Body of pancreas (tissue), 4 donors: Measurements from ENCODE around the gene PKNOX2. TPM values are rescaled to one million over a fixed set of nuclear protein-coding genes. Genes with fewer than 3 reads are reported as not detected.

Source experiments
- ATAC-seq: fragments of 150-250 bp; one replicate; pipeline ENCODE4 v1.9.1; 2016
- DNase-seq, 4 donors: peaks; one replicate each; pipeline ENCODE4 v3.0.0-alpha.2; 2019
- H3K27ac ChIP-seq, 4 donors: fragments of 200-600 bp; sonication (generic); 1 replicate in 3 of 4; 2 replicates in 1 of 4; pipeline versions ENCODE4 v1.5.1 to v1.6.1; 2016 to 2019; ENCODE audit warnings: mild to moderate bottlenecking in 1 of 4, mixed read lengths in 1 of 4, moderate library complexity in 1 of 4
- H3K27me3 ChIP-seq, 2 donors: fragments of 200-600 bp; sonication (generic); one replicate each; pipeline ENCODE4 v1.6.0; 2016; ENCODE audit warnings: mild to moderate bottlenecking in 1 of 2
- H3K36me3 ChIP-seq, 2 donors: fragments of 200-600 bp; sonication (generic); replicated peaks in 1 of 2; 2 replicates each; pipeline ENCODE4 v1.5.1; 2016; ENCODE audit warnings: low read depth in 2 of 2; ENCODE audit not compliant: insufficient read depth in 1 of 2
- H3K4me1 ChIP-seq: fragments of 200-600 bp; sonication (generic); one replicate; pipeline ENCODE4 v1.6.0; 2016
- H3K4me3 ChIP-seq, 2 donors: fragments of 200-600 bp; sonication (generic); 1 replicate in 1 of 2; 2 replicates in 1 of 2; pipeline ENCODE4 v1.5.1; 2016 to 2019
- H3K9me3 ChIP-seq, 3 donors: fragments of 200-600 bp; sonication (generic); 1 replicate in 2 of 3; 2 replicates in 1 of 3; pipeline ENCODE4 v1.5.1; 2016
- POLR2A ChIP-seq, 3 donors: fragments of 450-650 bp; IDR thresholded peaks; one replicate each; pipeline ENCODE4 v1.6.1; 2016; ENCODE audit warnings: antibody characterized with exemption in 3 of 3, mild to moderate bottlenecking in 2 of 3
- WGBS, 2 donors: methylation state at CpG; one replicate each; pipeline ENCODE4 v1.1.5; 2017; 5-methylcytosine and 5-hydroxymethylcytosine counted together
- intact Hi-C: fragments of 100-400 bp; cut with DNase I; formaldehyde crosslinking; loops from one replicate; pipeline ENCODE4 v1.15.1; 2023
- total RNA-seq, 2 donors: library from RNA; depleted of rRNA; stranded (reverse); fragments of >200 nt; gene quantifications; one replicate each; pipeline ENCODE4 v1.1.0, GENCODE V29; 2016
- TF ChIP-seq, protein P1 (sequence below), 7 experiments: fragments of 450-650 bp in 4 of 7; fragments of 200-600 bp in 3 of 7; sonication (generic) in 3 of 7; IDR thresholded peaks; one replicate each; pipeline ENCODE4 v1.5.1; 2016 to 2019; ENCODE audit warnings: antibody characterized with exemption in 7 of 7

Gene PKNOX2
- total RNA-seq, 2 donors from 2014 or later: 4.2 to 4.9 TPM

DNA sequence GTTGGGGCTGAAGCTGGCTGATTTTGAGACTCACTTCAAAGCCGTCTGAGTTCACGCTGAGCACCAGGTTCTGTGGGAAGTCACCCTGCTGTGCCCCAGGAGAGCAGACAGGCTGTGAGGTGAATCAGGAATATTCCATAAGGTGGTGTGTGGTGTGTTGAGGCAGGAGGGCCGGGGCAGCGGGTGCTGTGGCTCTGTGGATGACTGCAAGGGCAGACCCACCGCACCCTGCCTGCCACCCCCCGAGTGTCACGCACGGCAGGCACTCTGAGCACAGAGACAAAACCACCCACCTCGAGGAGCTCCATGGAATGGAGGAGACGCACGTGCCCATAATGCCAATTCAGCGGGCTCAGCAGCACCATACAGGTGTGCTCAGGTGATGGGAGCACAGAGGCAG, 147.8 kb downstream of the PKNOX2 start:
- Histone ChIP-seq H3K4me3 (no peak overlapping the region), H3K27ac (no peak overlapping the region), H3K9me3 (no peaks in the 10 kb centered on the region), H3K4me1 (peaks cover 14% of the 10 kb centered on the region), H3K27me3 (no peaks in the 10 kb centered on the region), H3K36me3 (no peaks in the 10 kb centered on the region)
- WGBS, 2 donors: 87 to 96% methylated on average over 11 to 12 of the region's 12 CpGs
- no peak for TF ChIP-seq POLR2A (IDR thresholded peaks at IDR 0.05)
- TF ChIP-seq, protein P1, sequence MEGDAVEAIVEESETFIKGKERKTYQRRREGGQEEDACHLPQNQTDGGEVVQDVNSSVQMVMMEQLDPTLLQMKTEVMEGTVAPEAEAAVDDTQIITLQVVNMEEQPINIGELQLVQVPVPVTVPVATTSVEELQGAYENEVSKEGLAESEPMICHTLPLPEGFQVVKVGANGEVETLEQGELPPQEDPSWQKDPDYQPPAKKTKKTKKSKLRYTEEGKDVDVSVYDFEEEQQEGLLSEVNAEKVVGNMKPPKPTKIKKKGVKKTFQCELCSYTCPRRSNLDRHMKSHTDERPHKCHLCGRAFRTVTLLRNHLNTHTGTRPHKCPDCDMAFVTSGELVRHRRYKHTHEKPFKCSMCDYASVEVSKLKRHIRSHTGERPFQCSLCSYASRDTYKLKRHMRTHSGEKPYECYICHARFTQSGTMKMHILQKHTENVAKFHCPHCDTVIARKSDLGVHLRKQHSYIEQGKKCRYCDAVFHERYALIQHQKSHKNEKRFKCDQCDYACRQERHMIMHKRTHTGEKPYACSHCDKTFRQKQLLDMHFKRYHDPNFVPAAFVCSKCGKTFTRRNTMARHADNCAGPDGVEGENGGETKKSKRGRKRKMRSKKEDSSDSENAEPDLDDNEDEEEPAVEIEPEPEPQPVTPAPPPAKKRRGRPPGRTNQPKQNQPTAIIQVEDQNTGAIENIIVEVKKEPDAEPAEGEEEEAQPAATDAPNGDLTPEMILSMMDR (IDR thresholded peaks at IDR 0.05): no peak
- no peak for ATAC-seq
- intact Hi-C loops: no loop called here
- DNase-seq: no peak

DNA sequence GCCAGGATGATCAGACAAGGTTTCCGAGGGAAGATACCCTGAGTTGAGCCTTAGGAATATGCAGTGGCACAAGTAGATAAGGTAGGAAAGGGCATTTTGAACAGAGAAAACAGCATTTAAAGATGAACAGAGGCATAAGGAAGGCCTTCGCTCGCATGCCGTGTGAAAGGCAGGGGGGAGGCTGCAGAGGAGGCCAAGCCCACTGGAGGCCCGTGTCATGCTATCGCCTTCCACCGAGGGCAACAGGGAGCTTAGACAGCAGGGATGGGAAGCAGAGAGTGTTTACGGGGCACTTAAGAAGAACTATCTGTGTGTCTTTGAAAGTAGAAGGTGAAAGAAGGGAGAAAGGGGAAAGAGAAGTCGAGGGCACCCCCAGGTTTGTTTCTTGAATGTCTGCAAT, 148.3 kb downstream of the PKNOX2 start:
- ATAC-seq (no peak), DNase-seq (no peak)
- TF ChIP-seq POLR2A (IDR thresholded peaks at IDR 0.05): no peak
- TF ChIP-seq, protein P1 (IDR thresholded peaks at IDR 0.05): no peak
- Histone ChIP-seq H3K27ac (no peak overlapping the region), H3K9me3 (no peaks in the 10 kb centered on the region), H3K4me1 (peaks cover 14% of the 10 kb centered on the region), H3K27me3 (no peaks in the 10 kb centered on the region), H3K36me3 (no peaks in the 10 kb centered on the region), H3K4me3 (no peak overlapping the region)
- intact Hi-C loops: no loop called here
- 84 to 89% methylated on average over 9 of the region's 9 CpGs for WGBS, 2 donors

DNA sequence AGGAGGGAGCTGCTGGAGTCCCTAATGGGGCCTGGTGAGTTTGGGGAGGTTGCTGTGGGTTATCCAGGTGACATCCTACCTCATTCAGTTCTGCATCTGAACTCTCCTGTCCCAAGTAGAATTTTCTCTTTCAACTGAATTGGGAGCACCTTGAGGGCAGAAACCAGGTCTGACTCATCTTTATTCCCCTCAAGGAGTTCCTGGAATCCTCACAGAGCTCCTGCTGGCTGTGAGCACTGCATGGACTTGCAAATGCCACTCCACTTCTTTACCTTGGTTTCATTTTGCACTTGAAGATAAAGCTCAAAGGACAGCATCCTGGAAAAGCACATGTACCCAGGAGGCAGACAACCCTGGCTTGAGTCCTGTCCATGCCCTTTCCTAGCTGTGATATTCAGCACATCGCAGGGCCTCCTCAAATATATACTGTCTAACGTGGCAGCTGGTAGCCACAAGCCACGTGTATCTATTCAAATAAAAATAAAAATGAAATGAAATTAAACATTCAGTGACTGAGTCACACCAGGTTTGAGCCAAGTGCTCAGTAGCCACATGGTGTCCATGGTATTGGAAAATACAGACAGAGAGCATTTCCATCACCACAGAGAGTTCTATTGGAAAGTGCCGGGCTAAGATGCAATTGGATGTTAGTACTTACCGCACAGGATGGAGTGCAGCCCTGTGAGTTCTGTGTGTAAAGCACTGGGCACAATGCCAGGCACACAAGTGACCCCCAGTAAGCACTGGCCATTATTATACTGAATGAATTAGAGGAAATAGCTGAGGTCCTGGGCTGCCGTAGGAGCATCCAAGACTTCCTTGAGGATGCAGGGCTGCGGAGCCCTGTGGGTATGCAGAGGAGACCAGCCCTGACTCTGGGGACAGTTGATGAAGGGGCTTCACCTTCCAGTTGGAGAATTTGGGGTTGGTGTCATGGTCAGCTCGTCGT, 149.0 kb downstream of the PKNOX2 start:
- DNase-seq: no peak
- no peak overlapping the region for H3K4me3 ChIP-seq
- H3K36me3 ChIP-seq: no peaks in the 10 kb centered on the region
- H3K27ac ChIP-seq: no peak overlapping the region
- 77 to 78% methylated on average over 7 to 9 of the region's 9 CpGs for WGBS, 2 donors
- TF ChIP-seq POLR2A (IDR thresholded peaks at IDR 0.05): no peak
- TF ChIP-seq, protein P1 (IDR thresholded peaks at IDR 0.05): no peak
- no peaks in the 10 kb centered on the region for H3K27me3 ChIP-seq
- intact Hi-C loops: no loop called here
- peaks cover 14% of the 10 kb centered on the region for H3K4me1 ChIP-seq
- no peaks in the 10 kb centered on the region for H3K9me3 ChIP-seq
- ATAC-seq: no peak

DNA sequence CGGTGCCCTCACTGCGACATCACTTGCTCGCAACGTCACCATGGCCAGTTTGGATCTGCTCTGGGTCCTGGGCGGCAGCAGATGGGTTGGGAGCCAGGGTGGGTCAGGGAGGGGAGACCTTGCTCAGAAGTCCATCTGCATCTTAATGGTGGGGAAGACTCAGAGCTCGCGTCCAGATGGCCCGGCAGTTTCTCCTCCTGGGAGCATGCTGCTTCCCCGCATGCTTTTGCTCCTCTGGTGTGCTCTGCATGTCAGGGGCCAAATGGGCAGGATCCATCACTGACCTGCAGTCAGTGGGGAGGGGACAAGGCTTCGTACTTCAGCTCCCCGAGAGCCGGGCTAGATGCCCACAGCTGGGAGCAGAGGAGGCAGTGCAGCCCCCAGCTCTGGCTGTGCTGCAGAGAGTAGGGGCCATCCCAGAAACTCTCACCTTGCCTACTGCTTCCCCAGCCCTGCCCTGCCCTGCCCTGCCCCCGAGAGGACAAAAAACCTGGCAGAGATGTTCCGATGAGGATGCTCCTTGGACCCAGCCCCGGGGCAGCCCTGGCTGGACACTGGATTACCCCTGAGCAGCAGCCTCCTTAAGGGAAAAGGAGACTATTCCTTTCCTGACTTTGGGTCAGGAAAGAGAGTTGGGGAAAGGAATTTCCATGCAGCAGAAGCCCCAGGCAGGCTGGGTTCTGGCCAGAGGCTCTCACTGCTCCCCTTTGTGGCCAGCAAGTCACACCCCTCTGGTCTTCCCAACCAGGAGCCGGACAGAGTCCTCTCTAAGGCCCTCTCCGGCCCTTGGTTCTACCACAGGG, 149.9 kb downstream of the PKNOX2 start:
- ATAC-seq: no peak
- no peak overlapping the region for H3K4me3 ChIP-seq
- H3K9me3 ChIP-seq: no peaks in the 10 kb centered on the region
- no peak for DNase-seq
- no peaks in the 10 kb centered on the region for H3K36me3 ChIP-seq
- WGBS, 2 donors: 72 to 81% methylated on average over 9 to 17 of the region's 17 CpGs
- no peak for TF ChIP-seq POLR2A (IDR thresholded peaks at IDR 0.05)
- TF ChIP-seq, protein P1 (IDR thresholded peaks at IDR 0.05): no peak
- intact Hi-C loops: no loop called here
- H3K27ac ChIP-seq: peak overlapping the region in 3 of 4 donors; percentile 20 to 53 (median 50)
- no peaks in the 10 kb centered on the region for H3K27me3 ChIP-seq
- peaks cover 14% of the 10 kb centered on the region for H3K4me1 ChIP-seq
